ENCODE measurements around the gene NPEPL1.

- TF ChIP-seq EP300 (IDR thresholded peaks at IDR 0.05; ENCODE audit: borderline replicate concordance) (no peak), CEBPB (IDR thresholded peaks at IDR 0.05) (no peak), YY1 (IDR thresholded peaks at IDR 0.05; ENCODE audit: low read depth) (no peak), TAF1 (IDR thresholded peaks at IDR 0.05; ENCODE audit: low read depth) (no peak), RAD21 (IDR thresholded peaks at IDR 0.05; ENCODE audit: low read depth) (no peak), EGR1 (IDR thresholded peaks at IDR 0.05) (no peak), CREB1 (IDR thresholded peaks at IDR 0.05; ENCODE audit: low read depth) (no peak)
Observed at GRCh38 chr20:58675146-58675584, 17.4 kb upstream of the NPEPL1 start.
